Skeletal muscle tissue (tissue), 4 donors: ENCODE data around the gene GPATCH4. TPM values are rescaled to one million over a fixed set of nuclear protein-coding genes. Genes with fewer than 3 reads are reported as not detected.

ENCODE experiments used
- H3K27ac ChIP-seq: one replicate; pipeline ENCODE4 v1.7.0; 2013; ENCODE audit warnings: mild to moderate bottlenecking, low read depth, low read length, inconsistent platforms
- H3K27me3 ChIP-seq, 3 donors: one replicate each; pipeline ENCODE4 v1.7.0; 2013; ENCODE audit warnings: low read length in 3 of 3; ENCODE audit not compliant: control insufficient read depth in 3 of 3, insufficient read depth in 3 of 3
- H3K36me3 ChIP-seq, 3 donors: one replicate each; pipeline ENCODE4 v1.7.0; 2013; ENCODE audit warnings: low read length in 3 of 3; ENCODE audit not compliant: control insufficient read depth in 3 of 3, insufficient read depth in 3 of 3
- H3K4me1 ChIP-seq, 3 donors: one replicate each; pipeline ENCODE4 v1.7.0; 2013; ENCODE audit warnings: low read length in 3 of 3, mild to moderate bottlenecking in 3 of 3; ENCODE audit not compliant: control insufficient read depth in 3 of 3, insufficient read depth in 3 of 3
- H3K4me3 ChIP-seq, 3 donors: one replicate each; pipeline ENCODE4 v1.7.0; 2013; ENCODE audit warnings: low read length in 3 of 3
- H3K9ac ChIP-seq, 3 donors: one replicate each; pipeline ENCODE4 v1.7.0; 2013; ENCODE audit warnings: low read length in 3 of 3, mild to moderate bottlenecking in 3 of 3, moderate library complexity in 2 of 3, low read depth in 1 of 3
- H3K9me3 ChIP-seq, 3 donors: one replicate each; pipeline ENCODE4 v1.7.0; 2013; ENCODE audit warnings: low read length in 3 of 3; ENCODE audit not compliant: control insufficient read depth in 3 of 3
- total RNA-seq: library from RNA; depleted of rRNA; stranded (reverse); fragments of >200 nt; gene quantifications from one replicate; pipeline ENCODE4 v1.2.3, GENCODE V29; 2014
- donor health status: Osteomylitis.

The GPATCH4 gene
- total RNA-seq, 1 donor from 2014 or later: 10.4 TPM

DNA sequence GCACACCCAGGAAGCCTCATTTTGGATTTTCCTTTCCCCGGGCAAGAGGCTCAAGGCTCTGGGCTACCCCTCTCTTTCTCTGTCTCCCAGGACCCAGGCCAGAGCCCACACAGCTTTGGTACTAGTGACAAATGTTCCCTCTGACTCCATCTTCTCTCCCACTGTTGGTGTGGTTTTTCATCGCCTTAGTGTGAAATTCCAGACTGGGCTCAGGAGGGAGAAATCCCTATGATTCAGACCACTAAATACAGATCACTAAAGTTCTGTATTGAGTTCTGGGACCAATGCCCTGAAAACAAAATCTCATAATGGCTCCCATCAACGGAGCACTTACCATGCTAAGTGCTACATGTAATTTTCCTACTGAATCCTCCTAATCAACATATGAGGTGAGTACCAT lies 55.0 kb downstream of the GPATCH4 start:
- H3K9me3 ChIP-seq: no peaks in the 10 kb centered on the region
- H3K27me3 ChIP-seq: no peaks in the 10 kb centered on the region
- H3K27ac ChIP-seq: no peak overlapping the region
- no peaks in the 10 kb centered on the region for H3K36me3 ChIP-seq
- no peak overlapping the region for H3K9ac ChIP-seq
- no peak overlapping the region for H3K4me3 ChIP-seq
- H3K4me1 ChIP-seq: peaks cover 5 to 7% (median 7%) of the 10 kb centered on the region in 3 donors

DNA sequence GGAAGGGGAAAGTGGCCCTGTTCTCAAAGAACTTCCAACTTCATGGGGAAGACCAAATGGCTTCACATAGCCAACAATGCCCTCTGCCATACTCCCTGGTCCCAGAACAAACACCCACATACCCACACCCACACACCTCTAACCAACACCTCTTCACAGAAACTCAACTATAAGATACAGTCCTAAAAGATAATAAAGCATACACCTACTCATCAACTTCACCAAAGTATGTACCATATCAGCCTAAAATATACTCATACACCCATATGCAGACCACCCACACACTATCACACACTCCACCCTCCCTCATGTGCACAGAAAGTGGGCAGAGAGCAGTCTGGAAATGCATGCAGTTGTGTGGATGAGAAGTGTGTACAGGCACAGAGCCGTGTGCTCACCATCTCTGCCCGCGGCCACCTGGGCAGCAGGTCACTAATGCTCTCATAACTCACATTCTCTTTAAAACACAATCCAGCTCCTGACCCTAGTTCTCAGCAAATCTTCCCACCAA lies 56.6 kb downstream of the GPATCH4 start:
- no peak overlapping the region for H3K27ac ChIP-seq

More for the DNA sequence above, 56.6 kb downstream of the GPATCH4 start:
- no peaks in the 10 kb centered on the region for H3K36me3 ChIP-seq
- peaks cover under 1 to 13% (median 5%) of the 10 kb centered on the region in 3 donors for H3K4me1 ChIP-seq
- H3K9ac ChIP-seq: no peak overlapping the region
- H3K4me3 ChIP-seq: no peak overlapping the region
- no peaks in the 10 kb centered on the region for H3K9me3 ChIP-seq
- no peaks in the 10 kb centered on the region for H3K27me3 ChIP-seq

Other genes with a start within 250 kb of the GPATCH4 start
- not detected for gene RHBG, start 232.3 kb downstream of the GPATCH4 start, total RNA-seq
- gene MEF2D, start 100.7 kb downstream of the GPATCH4 start, total RNA-seq: 7.8 TPM
- gene IQGAP3, start 28.9 kb downstream of the GPATCH4 start, total RNA-seq: 3.7 TPM
- gene TTC24, start 21.8 kb downstream of the GPATCH4 start, total RNA-seq: not detected
- 27.1 TPM for gene NAXE, start 9.7 kb downstream of the GPATCH4 start, total RNA-seq
- 0.52 TPM for gene HAPLN2, start 17.9 kb upstream of the GPATCH4 start, total RNA-seq
- under 0.01 TPM for gene BCAN, start 40.6 kb upstream of the GPATCH4 start, total RNA-seq
- gene NES, start 75.9 kb upstream of the GPATCH4 start, total RNA-seq: 494 TPM
- gene CRABP2, start 104.1 kb upstream of the GPATCH4 start, total RNA-seq: 57.4 TPM
- gene METTL25B, start 127.0 kb upstream of the GPATCH4 start, total RNA-seq: 4.2 TPM
- 5.2 TPM for gene ISG20L2, start 127.3 kb upstream of the GPATCH4 start, total RNA-seq
- 36.5 TPM for gene MRPL24, start 139.6 kb upstream of the GPATCH4 start, total RNA-seq
- gene HDGF, start 150.2 kb upstream of the GPATCH4 start, total RNA-seq: 61.6 TPM
- gene PRCC, start 166.1 kb upstream of the GPATCH4 start, total RNA-seq: 9.9 TPM
- not detected for gene SH2D2A, start 215.4 kb upstream of the GPATCH4 start, total RNA-seq